Testis (tissue), 2 donors: ENCODE measurements around the gene TNPO3.

Experiments
- POLR2A ChIP-seq: fragments of 450-650 bp; IDR thresholded peaks from one replicate; pipeline ENCODE4 v1.6.1; 2017; ENCODE audit warnings: antibody characterized with exemption, mild to moderate bottlenecking, moderate library complexity
- TF ChIP-seq, protein P1 (sequence below), 3 experiments: fragments of 450-650 bp in 2 of 3; fragments of 200-600 bp in 1 of 3; sonication (generic) in 1 of 3; IDR thresholded peaks; one replicate each; pipeline ENCODE4 v1.5.1; 2016 to 2019; ENCODE audit warnings: antibody characterized with exemption in 3 of 3, mild to moderate bottlenecking in 2 of 3, moderate library complexity in 1 of 3

DNA sequence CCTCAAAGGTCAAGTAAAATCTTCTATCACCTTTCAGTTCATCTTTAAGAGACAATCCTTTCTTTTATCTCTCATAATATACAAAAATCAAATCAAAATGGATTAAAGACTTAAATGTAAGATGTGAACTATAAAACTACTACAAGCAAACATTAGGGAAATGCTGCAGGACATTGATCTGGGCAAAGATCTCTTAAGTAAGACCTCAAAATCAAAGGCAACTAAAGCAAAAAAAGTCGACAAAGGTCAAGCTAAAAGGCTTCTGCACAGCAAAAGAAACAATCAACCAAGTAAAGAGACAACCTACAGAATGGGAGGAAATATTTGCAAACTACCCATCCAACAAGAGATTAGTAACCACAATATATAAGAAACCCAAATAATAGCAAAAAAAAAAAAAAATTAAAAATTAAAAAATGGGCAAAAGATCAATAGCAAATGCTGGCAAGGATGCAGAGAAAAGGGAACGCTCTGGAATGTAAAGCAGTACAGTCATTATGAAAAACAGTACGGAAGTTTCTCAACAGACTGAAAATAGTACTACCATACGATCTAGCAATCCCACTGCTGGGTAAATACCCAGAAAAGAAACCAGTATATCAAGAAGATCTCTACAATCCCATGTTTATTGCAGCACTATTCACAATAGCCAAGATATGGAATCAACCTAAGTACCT, 41.7 kb downstream of the TNPO3 start:
- TF ChIP-seq POLR2A: no peak
- TF ChIP-seq, protein P1, sequence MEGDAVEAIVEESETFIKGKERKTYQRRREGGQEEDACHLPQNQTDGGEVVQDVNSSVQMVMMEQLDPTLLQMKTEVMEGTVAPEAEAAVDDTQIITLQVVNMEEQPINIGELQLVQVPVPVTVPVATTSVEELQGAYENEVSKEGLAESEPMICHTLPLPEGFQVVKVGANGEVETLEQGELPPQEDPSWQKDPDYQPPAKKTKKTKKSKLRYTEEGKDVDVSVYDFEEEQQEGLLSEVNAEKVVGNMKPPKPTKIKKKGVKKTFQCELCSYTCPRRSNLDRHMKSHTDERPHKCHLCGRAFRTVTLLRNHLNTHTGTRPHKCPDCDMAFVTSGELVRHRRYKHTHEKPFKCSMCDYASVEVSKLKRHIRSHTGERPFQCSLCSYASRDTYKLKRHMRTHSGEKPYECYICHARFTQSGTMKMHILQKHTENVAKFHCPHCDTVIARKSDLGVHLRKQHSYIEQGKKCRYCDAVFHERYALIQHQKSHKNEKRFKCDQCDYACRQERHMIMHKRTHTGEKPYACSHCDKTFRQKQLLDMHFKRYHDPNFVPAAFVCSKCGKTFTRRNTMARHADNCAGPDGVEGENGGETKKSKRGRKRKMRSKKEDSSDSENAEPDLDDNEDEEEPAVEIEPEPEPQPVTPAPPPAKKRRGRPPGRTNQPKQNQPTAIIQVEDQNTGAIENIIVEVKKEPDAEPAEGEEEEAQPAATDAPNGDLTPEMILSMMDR (IDR thresholded peaks at IDR 0.05): no peak
